ENCODE data around the gene IL6R.

Gene IL6R

DNA sequence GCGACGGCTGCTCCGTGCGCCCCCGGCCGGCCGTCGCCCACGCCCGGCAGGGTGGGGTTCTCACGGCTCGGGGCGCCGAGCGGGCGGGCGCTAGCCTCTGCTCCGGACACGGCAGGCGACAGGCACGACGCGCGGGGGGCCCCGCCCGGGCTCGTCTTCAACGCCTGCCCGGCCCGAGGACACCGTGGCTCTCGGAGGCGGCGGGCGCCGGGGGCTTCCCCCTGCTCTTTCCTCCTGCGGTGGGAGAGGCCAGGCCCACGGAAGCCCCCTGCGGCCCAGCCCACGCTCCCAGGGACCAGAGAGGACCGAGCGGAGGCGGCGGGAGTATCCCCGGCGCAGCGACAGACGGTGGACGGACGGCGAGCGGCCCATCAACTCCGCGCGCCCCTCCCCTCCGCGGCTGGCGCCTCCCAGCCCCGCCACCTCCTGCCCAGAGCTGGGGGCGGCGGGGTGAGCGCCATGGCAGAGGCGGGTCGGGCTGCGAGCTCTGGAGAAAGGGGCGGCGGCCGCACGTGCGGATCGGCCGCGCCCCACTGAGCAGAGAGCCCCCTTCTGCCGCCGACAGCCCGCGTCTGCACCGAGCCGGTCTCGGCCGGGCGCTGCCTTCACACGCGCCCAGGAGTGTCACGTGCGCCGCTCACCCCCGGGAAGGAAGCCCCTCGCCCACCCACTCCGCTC is 97.1 kb downstream of the IL6R start, which contains the start of the genes SHE and TDRD10:
Gene SHE, minus strand, starts transcription at position 347 of the 678 bp plus-strand sequence. CDS start 386 bp downstream, outside the sequence.
Gene TDRD10, plus strand, starts transcription at position 154 of the 678 bp plus-strand sequence. CDS start 4,685 bp downstream, outside the sequence.
- in situ Hi-C loops (cut with MboI; ENCODE audit: low sequenced_read_pairs): no loop called here

DNA sequence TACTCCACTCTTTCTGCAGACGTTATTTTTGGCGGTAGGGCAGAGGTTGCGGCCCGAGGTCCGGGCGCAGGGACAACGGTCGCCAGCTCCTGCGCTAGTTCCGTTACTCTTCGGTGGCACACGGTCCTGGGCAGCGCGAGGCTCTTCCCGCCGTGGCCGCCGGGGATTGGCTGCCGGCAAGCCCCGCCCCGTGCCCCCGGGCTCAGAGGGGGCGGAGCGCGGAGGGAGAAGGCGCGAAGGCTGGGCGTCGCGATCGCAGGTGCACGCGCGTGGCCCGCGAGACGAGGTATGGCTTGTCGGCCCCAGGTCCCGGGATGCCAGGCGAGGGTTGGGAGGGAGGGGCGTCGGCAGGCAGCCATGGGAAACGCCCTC is 97.6 kb downstream of the IL6R start:
- in situ Hi-C loops (cut with MboI; ENCODE audit: low sequenced_read_pairs): no loop called here

DNA sequence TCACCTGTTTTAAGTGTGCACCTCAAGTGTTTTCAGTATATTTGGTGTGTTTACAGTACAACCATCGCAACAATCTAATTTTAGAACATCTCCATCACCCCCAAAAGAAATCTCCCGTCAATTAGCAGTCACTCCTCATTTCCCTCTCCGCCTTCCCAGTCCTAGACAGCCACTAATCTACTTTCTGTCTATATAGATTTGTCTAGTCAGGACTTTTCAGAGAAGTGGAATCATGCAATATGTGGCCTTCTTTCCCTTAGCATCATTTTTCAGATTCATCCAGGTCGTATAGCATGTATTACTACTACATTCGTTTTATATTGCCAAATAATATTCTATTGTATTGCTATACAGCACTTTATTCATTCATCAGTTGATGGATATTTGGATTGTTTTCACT is 98.8 kb downstream of the IL6R start:
- in situ Hi-C loops (cut with MboI; ENCODE audit: low sequenced_read_pairs): no loop called here

DNA sequence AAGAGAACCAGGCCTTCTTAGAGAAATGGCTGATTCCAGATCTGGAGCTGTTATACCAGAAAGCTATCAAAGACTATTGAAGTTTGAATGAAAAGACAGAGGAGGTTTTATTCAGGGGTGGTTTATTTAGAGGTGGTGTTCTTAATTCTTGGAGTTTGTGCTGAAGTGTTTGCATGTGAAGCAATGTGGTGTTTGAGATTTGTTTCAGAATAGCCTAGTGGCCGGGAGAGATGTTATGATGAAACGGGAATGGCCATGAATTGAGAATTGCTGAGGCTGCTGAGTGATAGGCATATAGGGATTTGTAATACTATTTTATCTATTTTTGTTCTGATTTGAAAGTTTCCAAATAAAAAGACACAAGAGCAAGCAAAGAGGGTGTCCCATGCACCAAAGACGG is 107.6 kb downstream of the IL6R start:
- in situ Hi-C loops (cut with MboI; ENCODE audit: low sequenced_read_pairs): no loop called here

DNA sequence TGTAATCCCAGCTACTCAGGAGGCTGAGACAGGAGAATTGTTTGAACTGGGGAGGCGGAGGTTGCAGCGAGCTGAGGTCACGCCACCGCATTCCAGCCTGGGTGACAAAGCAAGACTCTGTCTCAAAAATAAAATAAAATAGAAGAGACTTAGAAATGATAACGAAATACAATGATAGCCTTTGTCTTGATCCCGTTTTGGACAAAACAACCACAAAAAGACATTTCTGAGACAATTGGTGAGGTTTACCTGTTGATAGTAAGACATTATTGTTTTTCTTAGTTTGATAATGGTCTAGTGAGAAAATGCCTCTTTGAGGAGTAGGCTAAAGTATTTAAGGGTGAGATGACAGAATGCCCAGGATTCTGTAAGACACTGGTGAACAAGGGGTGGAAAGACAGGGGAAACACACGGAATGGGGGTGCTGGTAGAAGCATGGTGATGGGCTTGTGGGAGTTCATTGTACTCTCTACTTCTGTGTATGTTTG is 109.0 kb downstream of the IL6R start:
- in situ Hi-C loops (cut with MboI; ENCODE audit: low sequenced_read_pairs): no loop called here

DNA sequence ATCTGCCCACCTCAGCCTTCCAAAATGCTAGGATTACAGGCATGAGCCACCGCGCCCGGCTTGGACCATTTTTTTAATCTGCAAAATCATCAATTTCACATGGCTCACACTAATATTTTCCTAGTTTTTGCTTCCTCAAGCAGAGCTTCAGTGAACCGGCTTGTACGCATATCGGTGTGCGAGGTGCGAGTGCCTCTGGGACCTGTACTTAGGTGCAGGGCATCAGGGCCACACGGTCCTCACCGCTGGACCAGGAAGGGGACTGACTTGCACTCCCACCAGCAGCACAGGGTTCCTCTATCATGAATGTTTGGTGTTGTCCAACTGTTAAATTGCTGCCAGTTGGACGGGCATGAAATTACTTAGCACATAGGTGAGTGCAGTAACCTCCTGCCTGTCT is 112.5 kb downstream of the IL6R start:
- in situ Hi-C loops (cut with MboI; ENCODE audit: low sequenced_read_pairs): no loop called here
